Keratinocyte (primary cell): ENCODE measurements around the gene HECTD4. TPM values are rescaled to one million over a fixed set of nuclear protein-coding genes. Genes with fewer than 3 reads are reported as not detected.

ENCODE experiments used
- DNase-seq: peaks from one replicate; pipeline ENCODE4 v3.0.0-alpha.2; 2011; ENCODE audit warnings: low read depth, missing footprints, low spot score
- FAIRE-seq: peaks from 2 replicates; lab custom pipeline; 2011; peaks lifted over from hg19 to GRCh38; lab: Jason Lieb, UNC
- H2AFZ ChIP-seq: 2 replicates; pipeline ENCODE4 v1.6.0; 2012; ENCODE audit warnings: low read length, control low read depth, inconsistent platforms; ENCODE audit not compliant: control insufficient read depth
- H3K27ac ChIP-seq: 2 replicates; pipeline ENCODE4 v1.5.1; 2011; ENCODE audit warnings: low read length; ENCODE audit not compliant: control insufficient read depth, insufficient read depth
- H3K27me3 ChIP-seq: 3 replicates; pipeline ENCODE4 v1.6.0; 2011; ENCODE audit warnings: low read length; ENCODE audit not compliant: control insufficient read depth, insufficient read depth; ENCODE audit errors: extremely low read depth
- H3K36me3 ChIP-seq, 2 experiments: 2 replicates in 1 of 2; 3 replicates in 1 of 2; pipeline ENCODE4 v1.5.1; 2011; ENCODE audit warnings: low read length in 2 of 2, mild to moderate bottlenecking in 1 of 2; ENCODE audit not compliant: control insufficient read depth in 2 of 2, insufficient read depth in 2 of 2; ENCODE audit errors: extremely low read depth in 1 of 2
- H3K4me1 ChIP-seq: 3 replicates; pipeline ENCODE4 v1.5.1; 2011; ENCODE audit warnings: low read length; ENCODE audit not compliant: control insufficient read depth, insufficient read depth; ENCODE audit errors: extremely low read depth
- H3K4me2 ChIP-seq: 3 replicates; pipeline ENCODE4 v1.6.0; 2011; ENCODE audit warnings: low read depth, low read length; ENCODE audit not compliant: control insufficient read depth, insufficient read depth; ENCODE audit errors: extremely low read depth
- H3K4me3 ChIP-seq, 3 experiments: fragments of 200-600 bp in 1 of 3; sonication (generic) in 1 of 3; 2 replicates in 2 of 3; 3 replicates in 1 of 3; pipeline ENCODE4 v1.5.1; 2011 to 2016; ENCODE audit warnings: low read length in 3 of 3, mild to moderate bottlenecking in 3 of 3, control low read depth in 2 of 3, inconsistent platforms in 1 of 3, low read depth in 1 of 3, mixed read lengths in 1 of 3, mixed run types in 1 of 3, moderate library complexity in 1 of 3; ENCODE audit not compliant: control insufficient read depth in 2 of 3, insufficient read depth in 2 of 3; ENCODE audit errors: extremely low read depth in 1 of 3
- H3K79me2 ChIP-seq: 2 replicates; pipeline ENCODE4 v1.6.0; 2012; ENCODE audit warnings: low read length; ENCODE audit not compliant: control insufficient read depth, insufficient read depth
- H3K9ac ChIP-seq: 3 replicates; pipeline ENCODE4 v1.6.0; 2011; ENCODE audit warnings: low read length; ENCODE audit not compliant: control insufficient read depth, insufficient read depth; ENCODE audit errors: extremely low read depth
- H3K9me1 ChIP-seq: 3 replicates; pipeline ENCODE4 v1.6.0; 2011; ENCODE audit warnings: low read length; ENCODE audit not compliant: control insufficient read depth, insufficient read depth; ENCODE audit errors: extremely low read depth
- H3K9me3 ChIP-seq: 2 replicates; pipeline ENCODE4 v1.5.1; 2012; ENCODE audit warnings: low read depth, low read length; ENCODE audit not compliant: control insufficient read depth
- H4K20me1 ChIP-seq: 3 replicates; pipeline ENCODE4 v1.6.0; 2011; ENCODE audit warnings: low read length; ENCODE audit not compliant: control insufficient read depth, insufficient read depth; ENCODE audit errors: extremely low read depth
- EZH2 ChIP-seq: IDR thresholded peaks from one replicate; pipeline ENCODE4 v1.6.1; 2012; ENCODE audit warnings: inconsistent platforms, mild to moderate bottlenecking, low read length, moderate library complexity
- dilution Hi-C: fragments of 300-500 bp; cut with MboI; formaldehyde crosslinking; loops from one replicate; pipeline ENCODE4 v1.7.0; 2020; ENCODE audit warnings: low sequenced_read_pairs; ENCODE audit not compliant: extremely low pct_ligation_motif_present
- polyA plus RNA-seq, 5 experiments: library from polyadenylated mRNA; depleted of rRNA in 3 of 5; stranded (reverse) in 3 of 5; stranded (forward) in 1 of 5; unstranded in 1 of 5; fragments of >200 nt; gene quantifications; 1 replicate in 1 of 5; 2 replicates in 3 of 5; 3 replicates in 1 of 5; pipeline versions ENCODE4 v1.2.1 to v1.2.3, GENCODE V29; 2011 to 2012; ENCODE audit warnings: missing spikeins in 2 of 5, low read depth in 1 of 5, low replicate concordance in 1 of 5
- TF ChIP-seq, protein P1 (sequence below), 3 experiments: IDR thresholded peaks in 1 of 3; conservative IDR thresholded peaks in 1 of 3; optimal IDR thresholded peaks in 1 of 3; 2 replicates in 2 of 3; 3 replicates in 1 of 3; pipeline versions ENCODE3 to v1.5.1; 2011; ENCODE audit warnings: low read length in 3 of 3, mild to moderate bottlenecking in 3 of 3, moderate library complexity in 2 of 3, control low read depth in 1 of 3, inconsistent platforms in 1 of 3; ENCODE audit not compliant: insufficient read depth in 2 of 3; ENCODE audit errors: extremely low read depth in 1 of 3

The HECTD4 gene
- polyA plus RNA-seq, 1 donor (not counting 4 experiments of a cell fraction or from before 2014, with no cell fraction given), result 7.5 TPM

DNA sequence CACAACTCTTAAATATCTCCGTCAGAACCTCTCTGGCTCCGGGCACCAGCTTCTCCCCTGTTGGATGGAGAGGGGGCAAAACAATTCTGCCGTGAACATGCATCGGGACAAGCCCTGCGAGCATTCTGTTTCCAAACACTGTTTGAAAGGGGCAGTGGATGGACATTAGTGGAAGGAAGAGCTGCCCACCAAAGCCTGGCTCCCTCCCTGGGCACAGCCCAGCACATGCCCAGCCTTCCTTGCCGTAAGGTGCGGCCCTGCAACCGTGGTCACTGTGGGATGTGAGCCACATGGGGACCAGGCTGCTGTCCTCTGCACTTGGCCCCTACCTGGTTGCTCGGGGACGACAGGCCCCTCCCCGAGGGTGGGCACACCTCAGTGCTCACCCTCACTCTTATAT, 202.9 kb downstream of the HECTD4 start:
- no peak for FAIRE-seq
- no peaks in the 10 kb centered on the region for H3K79me2 ChIP-seq
- no peaks in the 10 kb centered on the region for H4K20me1 ChIP-seq
- TF ChIP-seq EZH2, result no peak
- TF ChIP-seq, protein P1, sequence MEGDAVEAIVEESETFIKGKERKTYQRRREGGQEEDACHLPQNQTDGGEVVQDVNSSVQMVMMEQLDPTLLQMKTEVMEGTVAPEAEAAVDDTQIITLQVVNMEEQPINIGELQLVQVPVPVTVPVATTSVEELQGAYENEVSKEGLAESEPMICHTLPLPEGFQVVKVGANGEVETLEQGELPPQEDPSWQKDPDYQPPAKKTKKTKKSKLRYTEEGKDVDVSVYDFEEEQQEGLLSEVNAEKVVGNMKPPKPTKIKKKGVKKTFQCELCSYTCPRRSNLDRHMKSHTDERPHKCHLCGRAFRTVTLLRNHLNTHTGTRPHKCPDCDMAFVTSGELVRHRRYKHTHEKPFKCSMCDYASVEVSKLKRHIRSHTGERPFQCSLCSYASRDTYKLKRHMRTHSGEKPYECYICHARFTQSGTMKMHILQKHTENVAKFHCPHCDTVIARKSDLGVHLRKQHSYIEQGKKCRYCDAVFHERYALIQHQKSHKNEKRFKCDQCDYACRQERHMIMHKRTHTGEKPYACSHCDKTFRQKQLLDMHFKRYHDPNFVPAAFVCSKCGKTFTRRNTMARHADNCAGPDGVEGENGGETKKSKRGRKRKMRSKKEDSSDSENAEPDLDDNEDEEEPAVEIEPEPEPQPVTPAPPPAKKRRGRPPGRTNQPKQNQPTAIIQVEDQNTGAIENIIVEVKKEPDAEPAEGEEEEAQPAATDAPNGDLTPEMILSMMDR (optimal IDR thresholded peaks at IDR 0.05 in 1 of 3, IDR thresholded peaks at IDR 0.05 in 1 of 3, conservative IDR thresholded peaks at IDR 0.05 in 1 of 3; ENCODE audit: extremely low read depth in 1 of 3, insufficient read depth in 2 of 3, low read length in 3 of 3), result no peak
- H3K36me3 ChIP-seq, result peaks cover 9 to 25% of the 10 kb centered on the region in 2 experiments
- DNase-seq, result no peak
- no peak overlapping the region for H3K9ac ChIP-seq
- no peaks in the 10 kb centered on the region for H3K9me3 ChIP-seq
- no peak overlapping the region for H2AFZ ChIP-seq
- no peaks in the 10 kb centered on the region for H3K9me1 ChIP-seq
- H3K4me1 ChIP-seq, result no peaks in the 10 kb centered on the region
- H3K4me2 ChIP-seq, result no peak overlapping the region
- no peak overlapping the region for H3K27ac ChIP-seq
- dilution Hi-C loops, result no loop called here
- no peaks in the 10 kb centered on the region for H3K27me3 ChIP-seq
- H3K4me3 ChIP-seq, result no peak overlapping the region

DNA sequence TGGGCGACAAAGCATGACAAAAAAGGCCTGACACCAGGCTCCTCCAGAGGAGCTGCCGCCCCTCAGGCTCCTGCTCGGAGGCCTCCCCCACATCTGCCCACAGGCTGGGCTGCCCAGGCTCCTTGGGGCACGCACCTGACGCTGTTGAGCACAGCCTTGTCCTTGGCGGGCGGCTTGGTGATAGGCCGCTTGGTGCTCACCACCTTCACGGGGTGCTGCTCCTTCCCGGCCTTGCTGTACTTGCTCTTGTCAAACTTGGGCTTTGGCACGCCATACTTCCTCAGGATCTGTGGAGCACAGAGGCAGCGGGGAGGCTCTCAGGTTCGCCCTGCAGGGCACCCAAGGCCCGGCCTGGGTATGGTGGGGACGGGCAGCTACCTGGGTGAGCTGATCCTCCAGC, 203.4 kb downstream of the HECTD4 start:
- Histone ChIP-seq H3K9me3 (no peaks in the 10 kb centered on the region), H4K20me1 (no peaks in the 10 kb centered on the region), H3K9ac (no peak overlapping the region), H3K27ac (no peak overlapping the region), H3K9me1 (no peaks in the 10 kb centered on the region), H3K4me3 (no peak overlapping the region), H3K79me2 (no peaks in the 10 kb centered on the region), H3K36me3 (peaks cover 9 to 22% of the 10 kb centered on the region in 2 experiments), H2AFZ (no peak overlapping the region), H3K4me2 (no peak overlapping the region), H3K27me3 (no peaks in the 10 kb centered on the region), H3K4me1 (no peaks in the 10 kb centered on the region)
- FAIRE-seq (no peak), DNase-seq (no peak)
- no peak for TF ChIP-seq EZH2
- TF ChIP-seq, protein P1 (optimal IDR thresholded peaks at IDR 0.05 in 1 of 3, IDR thresholded peaks at IDR 0.05 in 1 of 3, conservative IDR thresholded peaks at IDR 0.05 in 1 of 3; ENCODE audit: extremely low read depth in 1 of 3, insufficient read depth in 2 of 3, low read length in 3 of 3), result no peak
- dilution Hi-C loops, result no loop called here
